Ramos (cell line): ENCODE data around the gene SARS2.
"Not testable (repeated sequence)": the region's sequence is repeated elsewhere in the genome, so short reads cannot be mapped to it uniquely, and the experiment has no call there.

ENCODE experiments used
- in situ Hi-C: fragments of 300-500 bp; cut with MboI; formaldehyde crosslinking; loops from one replicate; pipeline ENCODE4 v1.14.3; 2022; ENCODE audit warnings: low sequenced_read_pairs; ENCODE audit not compliant: unreplicated experiment

Gene SARS2

GRCh38 chr19:38929929-38930775 lies at the start of gene SARS2:
SARS2 (minus strand) TSS chr19:38930763; CDS start chr19:38930736, 27 bp downstream.
- in situ Hi-C loops = loop anchor here (25.0 kb wide), 2 partner anchors 393 to 518 kb away; partner anchors contain the start of gene FAM98C

GRCh38 chr19:38979812-38980211 lies 49.2 kb upstream of the SARS2 start:
- in situ Hi-C loops = no loop called here

DNA sequence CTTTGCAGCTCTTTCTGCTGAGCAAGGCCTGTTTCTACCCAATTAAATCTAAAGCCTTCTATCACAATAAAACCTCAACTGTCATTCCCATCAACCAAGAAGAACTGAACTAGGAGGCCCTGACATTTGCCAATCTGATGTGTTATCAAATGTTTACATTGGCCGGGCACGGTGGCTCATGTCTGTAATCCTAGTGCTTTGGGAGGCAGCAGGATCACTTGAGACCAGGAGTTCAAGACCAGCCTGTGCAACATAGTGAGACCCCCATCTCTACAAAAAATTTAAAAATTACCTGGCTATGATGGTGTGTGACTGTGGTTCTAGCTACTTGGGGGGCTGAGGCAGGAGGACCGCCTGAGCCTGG lies 47.7 kb upstream of the SARS2 start:
- in situ Hi-C loops = no loop called here

DNA sequence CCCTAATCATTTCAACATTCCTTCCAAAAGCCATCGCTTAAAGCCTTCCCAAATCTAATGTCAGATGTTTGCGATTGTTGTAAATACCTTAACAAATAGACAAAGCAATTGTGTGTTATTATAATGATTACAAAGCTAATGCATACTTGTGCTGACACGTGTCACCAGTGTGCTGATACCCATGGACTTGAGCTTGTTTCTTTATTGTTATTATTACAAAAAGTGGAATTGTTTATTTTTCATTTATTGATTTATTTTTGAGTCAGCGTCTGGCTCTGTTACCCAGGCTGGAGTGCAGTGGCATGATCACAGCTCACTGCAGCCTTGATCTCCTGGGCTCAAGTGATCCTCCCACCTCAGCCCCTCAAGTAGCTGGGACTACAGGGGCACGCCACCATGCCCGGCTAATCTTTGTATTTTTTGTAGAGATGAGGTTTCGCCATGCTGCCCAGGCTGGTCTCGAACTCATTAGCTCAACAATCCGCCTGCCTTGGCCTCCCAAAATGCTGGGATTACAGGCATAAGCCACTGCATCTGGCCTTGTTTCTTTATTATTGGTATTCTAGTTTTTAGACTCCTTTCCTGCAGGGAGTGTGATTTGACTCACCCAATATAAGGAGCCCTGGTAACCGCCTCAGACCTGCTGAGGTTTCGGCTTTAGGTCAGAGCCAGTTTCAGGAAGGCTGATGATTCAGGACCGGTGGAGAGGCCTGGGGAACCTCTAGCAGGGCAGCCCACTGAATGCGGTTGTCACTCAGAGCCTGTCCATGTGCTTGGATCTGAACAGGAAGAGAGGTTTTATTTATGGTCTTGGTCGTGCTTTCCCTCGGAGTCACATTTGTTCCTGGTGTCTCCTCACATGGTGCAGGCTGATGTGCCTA lies 47.1 kb upstream of the SARS2 start:
- in situ Hi-C loops = no loop called here

GRCh38 chr19:38975861-38976271 lies 45.3 kb upstream of the SARS2 start:
- in situ Hi-C loops = no loop called here

DNA sequence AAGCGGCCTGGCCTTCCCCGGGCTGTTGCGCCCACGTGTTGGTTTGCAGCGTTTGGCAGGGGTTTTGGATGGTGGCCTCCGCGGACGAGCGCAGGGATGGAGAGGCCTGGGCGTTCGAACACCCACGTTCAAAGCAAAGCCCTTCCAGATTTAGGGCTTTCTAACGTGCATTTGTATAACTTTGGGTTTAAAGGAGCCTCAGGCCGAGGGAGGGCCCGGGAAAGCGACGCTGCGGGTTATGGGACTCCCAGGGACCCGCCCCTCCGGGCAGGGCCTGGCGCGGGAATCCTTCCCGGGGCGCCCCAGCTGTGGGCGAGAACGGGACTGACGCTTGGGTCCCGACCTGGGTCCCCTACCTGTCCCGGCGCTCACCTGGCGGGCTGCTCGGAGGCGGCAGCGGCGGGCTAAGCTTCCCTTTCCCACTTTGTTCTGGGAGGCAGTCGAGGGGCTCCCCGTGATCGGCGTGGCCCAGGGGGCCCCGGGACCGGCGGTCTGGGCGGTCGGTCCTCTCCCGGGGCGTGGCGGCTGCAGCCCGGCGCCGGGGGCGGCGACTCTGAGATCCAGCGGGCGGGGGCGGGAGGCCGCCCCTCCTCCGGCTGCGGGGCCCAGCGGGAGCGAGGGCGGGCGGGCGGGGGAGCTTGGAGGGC lies 44.8 kb upstream of the SARS2 start, which contains the start of gene FBXO17:
Gene FBXO17 (minus strand): TSS at position 529 of the 647 bp plus-strand sequence. CDS start 25,423 bp downstream, outside the sequence.
- in situ Hi-C loops = no loop called here

DNA sequence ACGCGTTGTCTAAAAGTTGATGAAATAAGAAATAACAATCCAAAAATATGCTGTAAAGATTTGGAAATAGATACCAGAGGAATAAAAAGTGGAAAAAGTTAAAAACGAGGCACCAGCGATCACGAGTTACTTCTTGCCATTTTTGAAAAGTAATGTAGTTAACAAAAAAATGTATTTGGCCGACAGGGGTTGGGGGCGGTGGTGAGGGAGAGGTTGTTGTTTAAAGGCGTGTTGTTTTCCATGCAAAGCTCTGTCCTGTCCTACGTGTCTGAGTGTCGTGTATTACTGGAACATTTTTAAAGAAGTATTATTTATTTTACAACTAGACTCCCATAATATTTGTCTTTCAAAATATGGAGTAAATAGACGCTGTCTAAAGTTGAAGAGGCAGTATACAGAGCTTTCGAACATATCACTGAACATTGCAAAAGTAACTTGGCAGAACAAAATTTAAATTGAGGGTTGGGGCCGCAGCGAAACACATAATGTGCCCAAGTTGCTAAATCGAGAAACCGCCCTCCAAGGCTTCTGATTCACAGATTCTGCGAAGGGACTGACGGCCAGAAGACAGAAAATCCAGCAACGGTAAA lies 44.2 kb upstream of the SARS2 start:
- in situ Hi-C loops = no loop called here

GRCh38 chr19:38971672-38972071 lies 41.1 kb upstream of the SARS2 start:
- in situ Hi-C loops = no loop called here

GRCh38 chr19:38970664-38971532 lies 40.3 kb upstream of the SARS2 start:
- in situ Hi-C loops = no loop called here

DNA sequence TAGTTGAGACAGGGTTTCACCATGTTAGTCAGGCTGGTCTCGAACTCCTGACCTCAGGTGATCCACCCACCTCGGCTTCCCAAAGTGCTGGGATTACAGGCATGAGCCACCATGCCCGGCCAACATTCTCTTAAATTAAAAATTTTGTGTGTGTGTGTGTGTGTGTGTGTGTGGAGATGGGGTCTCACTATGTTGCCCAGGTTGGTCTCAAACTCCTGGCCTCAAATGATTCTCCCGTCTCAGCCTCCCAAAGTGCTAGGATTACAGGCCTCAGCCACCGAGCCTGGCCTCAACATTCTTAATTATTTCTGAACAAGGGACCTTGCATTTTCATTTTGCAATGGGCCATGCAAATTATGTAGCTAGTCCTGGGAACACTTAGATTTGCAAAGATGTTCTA lies 35.6 kb upstream of the SARS2 start:
- in situ Hi-C loops = not testable (repeated sequence)

- in situ Hi-C loops = no loop called here
Measured at GRCh38 chr19:38964738-38965137, 34.2 kb upstream of the SARS2 start.

DNA sequence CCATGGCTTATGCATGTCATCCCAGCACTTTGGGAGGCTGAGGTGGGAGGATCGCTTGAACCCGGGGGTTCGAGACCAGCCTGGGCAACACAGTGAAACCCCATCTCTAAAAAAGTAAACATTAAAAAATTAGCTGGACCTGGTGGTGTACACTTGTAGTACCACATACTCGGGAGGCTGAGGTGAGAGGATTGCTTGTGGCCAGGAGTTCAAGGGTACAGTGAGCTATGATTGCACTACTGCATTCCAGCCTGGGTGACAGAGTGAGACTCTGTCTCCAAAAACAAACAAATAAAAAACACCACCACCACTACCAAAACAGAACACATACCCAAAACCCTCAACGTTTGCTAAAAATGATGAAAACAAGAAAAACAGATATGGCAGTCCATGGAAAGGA lies 29.1 kb upstream of the SARS2 start:
- in situ Hi-C loops = no loop called here

DNA sequence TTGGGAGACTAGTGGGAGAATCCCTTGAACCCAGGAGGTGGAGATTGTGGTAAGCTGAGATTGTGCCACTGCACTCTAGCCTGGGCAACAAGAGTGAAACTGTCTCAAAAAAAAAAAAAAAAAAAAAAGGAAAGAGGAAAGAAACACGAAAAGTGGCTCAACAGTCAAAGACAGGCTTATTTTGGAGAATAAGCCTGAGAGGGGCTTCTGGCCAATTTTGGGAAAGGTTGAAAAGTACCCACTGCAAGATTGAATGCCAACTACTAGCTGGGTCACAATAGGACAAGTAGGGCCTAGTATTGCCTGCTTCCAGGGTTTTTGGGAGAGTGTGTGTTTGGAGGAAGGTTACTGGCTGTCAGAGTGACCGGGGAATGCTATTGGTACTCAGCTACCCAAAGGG lies 27.7 kb upstream of the SARS2 start:
- in situ Hi-C loops = no loop called here

DNA sequence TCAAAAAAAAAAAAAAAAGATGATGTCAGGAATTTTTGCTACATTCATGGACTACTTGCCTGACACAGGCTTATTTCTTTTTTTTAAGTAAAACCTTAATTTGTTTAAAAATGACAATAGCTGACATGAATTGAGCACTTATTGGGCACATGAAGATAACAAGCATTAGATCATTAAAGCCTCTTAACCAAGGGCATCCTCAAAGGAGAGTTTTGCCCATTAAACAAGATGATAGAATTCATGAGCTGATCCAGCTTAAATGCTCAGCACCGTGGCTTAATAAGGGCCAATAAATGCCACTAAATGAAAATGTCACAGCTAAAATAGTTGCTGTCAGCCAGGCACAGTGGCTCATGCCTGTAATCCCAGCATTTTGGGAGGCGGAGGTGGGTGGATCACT lies 25.7 kb upstream of the SARS2 start:
- in situ Hi-C loops = no loop called here

- in situ Hi-C loops = no loop called here
Measured at GRCh38 chr19:38953677-38954076, 23.1 kb upstream of the SARS2 start.

DNA sequence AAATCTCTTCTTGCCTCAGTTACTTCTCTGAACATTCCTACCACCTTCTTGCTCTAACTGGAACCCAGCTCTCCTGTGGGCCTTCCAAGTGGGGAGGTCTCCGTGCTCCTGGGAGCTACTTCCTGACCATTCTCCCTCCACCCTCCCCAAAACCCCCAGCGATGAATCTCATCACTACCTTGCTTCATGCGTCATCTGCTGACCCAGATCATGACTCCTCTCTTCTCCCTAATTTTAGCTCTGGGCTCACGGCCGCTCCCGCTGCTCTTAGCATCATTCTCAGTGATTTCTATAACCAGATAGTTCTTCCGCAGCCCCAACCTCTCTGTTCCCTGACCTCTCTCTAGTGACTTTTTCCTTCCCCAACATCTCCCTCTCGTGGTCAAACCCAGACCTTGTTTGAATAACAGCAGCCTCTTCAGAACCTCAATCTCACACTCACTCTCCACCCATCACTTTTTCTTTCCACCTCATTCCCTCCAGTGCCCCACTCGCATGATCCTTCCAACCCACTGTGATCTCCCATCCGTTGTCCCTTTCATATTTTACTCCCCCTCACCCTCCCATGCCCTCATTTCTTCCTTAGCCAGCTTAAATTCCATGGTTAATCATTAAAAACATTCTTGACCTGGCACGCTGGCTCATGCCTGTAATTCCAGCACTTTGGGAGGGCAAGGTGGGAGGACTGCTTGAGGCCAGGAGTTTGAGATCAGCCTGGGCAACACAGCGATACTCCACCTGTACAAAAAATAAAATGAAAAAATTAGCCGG lies 22.0 kb upstream of the SARS2 start:
- in situ Hi-C loops = no loop called here

DNA sequence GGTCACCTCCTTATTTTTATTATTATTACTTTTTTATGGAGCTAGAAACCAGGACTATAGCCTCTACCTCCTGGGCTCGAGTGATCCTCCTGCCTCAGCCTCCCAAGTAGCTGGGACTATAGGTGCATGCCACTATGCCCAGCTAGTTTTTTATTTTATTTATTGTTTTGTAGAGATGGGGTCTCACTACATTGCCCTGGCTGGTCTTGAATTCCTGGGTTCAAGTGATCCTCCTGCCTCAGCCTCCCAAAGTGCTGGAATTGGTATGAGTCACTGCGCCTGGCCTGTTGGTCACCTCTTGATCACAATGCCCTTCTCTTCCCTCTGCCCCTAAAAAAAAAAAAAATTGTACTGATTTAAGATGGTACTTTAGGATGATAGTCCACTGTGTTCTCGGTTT lies 20.6 kb upstream of the SARS2 start:
- in situ Hi-C loops = no loop called here

- in situ Hi-C loops = loop anchor here (25.0 kb wide), 2 partner anchors 412 to 537 kb away; partner anchors contain the start of gene FAM98C
Measured at GRCh38 chr19:38949580-38950367, 19.2 kb upstream of the SARS2 start.
